DND-41 (cell line): ENCODE data around the gene INPP5K.

Experiments used
- ATAC-seq: fragments of 200-7000 bp; cut with Tn5 transposase; 3 replicates; pipeline ENCODE4 v1.9.1; 2021; ENCODE audit warnings: low read depth; ENCODE audit not compliant: insufficient read depth
- DNase-seq: peaks from one replicate; pipeline ENCODE4 v3.0.0-alpha.2; 2020
- H2AFZ ChIP-seq: 2 replicates; pipeline ENCODE4 v1.6.0; 2012; ENCODE audit warnings: low read depth, low read length
- H3K27ac ChIP-seq: 2 replicates; pipeline ENCODE4 v1.5.1; 2012; ENCODE audit warnings: low read length, inconsistent platforms
- H3K27me3 ChIP-seq: fragments of 200-600 bp; sonication (generic); 2 replicates; pipeline ENCODE4 v1.6.0; 2012; ENCODE audit warnings: low read length, mild to moderate bottlenecking, inconsistent platforms; ENCODE audit not compliant: insufficient read depth, poor library complexity
- H3K36me3 ChIP-seq: 2 replicates; pipeline ENCODE4 v1.5.1; 2012; ENCODE audit warnings: low read length, inconsistent platforms; ENCODE audit not compliant: insufficient read depth
- H3K4me1 ChIP-seq: 2 replicates; pipeline ENCODE4 v1.5.1; 2012; ENCODE audit warnings: mild to moderate bottlenecking, low read length; ENCODE audit not compliant: insufficient read depth
- H3K4me2 ChIP-seq: 2 replicates; pipeline ENCODE4 v1.6.0; 2012; ENCODE audit warnings: mild to moderate bottlenecking, moderate library complexity, low read length, inconsistent platforms; ENCODE audit not compliant: insufficient read depth
- H3K4me3 ChIP-seq, 2 experiments: fragments of 200-600 bp in 1 of 2; shearing (Covaris generic) in 1 of 2; 2 replicates each; pipeline ENCODE4 v1.5.1; 2012 to 2016; ENCODE audit warnings: inconsistent platforms in 2 of 2, low read length in 2 of 2, mild to moderate bottlenecking in 2 of 2, low read depth in 1 of 2, moderate library complexity in 1 of 2
- H3K79me2 ChIP-seq: 2 replicates; pipeline ENCODE4 v1.6.0; 2012; ENCODE audit warnings: low read length, inconsistent platforms; ENCODE audit not compliant: insufficient read depth
- H3K9ac ChIP-seq: 2 replicates; pipeline ENCODE4 v1.6.0; 2012; ENCODE audit warnings: low read depth, mild to moderate bottlenecking, inconsistent platforms, low read length, moderate library complexity
- H3K9me3 ChIP-seq: 2 replicates; pipeline ENCODE4 v1.5.1; 2012; ENCODE audit warnings: low read length, moderate library complexity, mild to moderate bottlenecking, inconsistent platforms; ENCODE audit not compliant: insufficient read depth, severe bottlenecking
- H4K20me1 ChIP-seq: 2 replicates; pipeline ENCODE4 v1.6.0; 2012; ENCODE audit warnings: low read length; ENCODE audit not compliant: insufficient read depth
- CTCF ChIP-seq: IDR thresholded peaks from 2 replicates; pipeline ENCODE4 v1.5.1; 2012; ENCODE audit warnings: borderline replicate concordance, low read length, moderate library complexity, mild to moderate bottlenecking; ENCODE audit not compliant: poor library complexity, severe bottlenecking; ENCODE audit errors: extremely low read depth
- EZH2 ChIP-seq: IDR thresholded peaks from 3 replicates; pipeline ENCODE4 v1.6.1; 2012; ENCODE audit warnings: borderline replicate concordance, low read depth, mild to moderate bottlenecking, moderate library complexity, low read length, inconsistent platforms; ENCODE audit not compliant: severe bottlenecking

The INPP5K gene

DNA sequence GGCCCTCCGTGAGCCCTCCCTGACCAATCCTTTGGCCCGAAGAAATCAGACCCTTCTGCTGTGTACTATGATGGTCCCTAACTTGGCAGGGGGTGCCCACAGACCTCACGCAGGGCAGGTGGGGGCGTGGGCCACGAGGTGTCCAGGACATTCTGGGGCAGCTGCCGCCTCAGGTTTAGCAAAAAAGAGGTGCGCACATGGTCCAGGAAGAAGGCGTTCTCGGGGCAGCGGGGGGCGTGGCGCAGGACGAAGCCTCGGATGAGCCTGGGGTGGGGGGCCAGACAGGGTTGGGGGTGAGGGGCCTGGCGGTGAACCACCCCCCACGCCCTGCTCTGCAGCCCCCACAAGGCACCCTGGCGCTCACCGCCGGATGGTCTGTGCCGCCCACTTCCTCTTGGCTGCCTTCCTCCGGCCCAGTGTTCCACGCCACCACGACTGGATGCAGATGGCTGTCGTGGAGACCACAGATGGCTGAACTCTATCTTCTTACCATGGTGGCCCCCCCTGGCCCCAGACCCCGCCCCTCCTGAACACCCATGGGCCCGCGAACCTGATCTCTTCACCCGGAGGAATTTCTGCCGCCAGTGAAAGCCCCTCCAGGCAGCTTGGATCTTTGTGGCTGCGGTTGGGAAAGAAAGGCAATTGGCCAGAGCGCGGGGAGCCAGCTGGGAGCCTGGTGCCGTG, 46.2 kb downstream of the INPP5K start:
- DNase-seq (no peak), ATAC-seq (no peak)
- H4K20me1 ChIP-seq = 0 out of 2 replicates have a peak, but pooled peaks cover 5% of the 10 kb centered on the region
- no peak overlapping the region for H3K27ac ChIP-seq
- TF ChIP-seq CTCF (no peak), EZH2 (no peak)
- no peak overlapping the region for H3K9ac ChIP-seq
- no peak overlapping the region for H2AFZ ChIP-seq
- no peaks in the 10 kb centered on the region for H3K27me3 ChIP-seq
- H3K79me2 ChIP-seq = no peaks in the 10 kb centered on the region
- no peaks in the 10 kb centered on the region for H3K36me3 ChIP-seq
- H3K4me1 ChIP-seq = no peaks in the 10 kb centered on the region
- no peak overlapping the region for H3K4me2 ChIP-seq
- H3K9me3 ChIP-seq = no peaks in the 10 kb centered on the region
- H3K4me3 ChIP-seq = no peak overlapping the region

- Histone ChIP-seq H3K79me2 (no peaks in the 10 kb centered on the region), H3K9ac (no peak overlapping the region), H3K36me3 (no peaks in the 10 kb centered on the region), H3K27ac (no peak overlapping the region), H3K4me2 (no peak overlapping the region), H3K4me3 (no peak overlapping the region), H2AFZ (no peak overlapping the region), H3K9me3 (no peaks in the 10 kb centered on the region), H3K4me1 (no peaks in the 10 kb centered on the region), H4K20me1 (0 out of 2 replicates have a peak, but pooled peaks cover 7% of the 10 kb centered on the region), H3K27me3 (no peaks in the 10 kb centered on the region)
- DNase-seq = no peak
- no peak for ATAC-seq
- TF ChIP-seq EZH2 (no peak), CTCF (no peak)
Measured at GRCh38 chr17:1469231-1469852, 47.1 kb downstream of the INPP5K start.

DNA sequence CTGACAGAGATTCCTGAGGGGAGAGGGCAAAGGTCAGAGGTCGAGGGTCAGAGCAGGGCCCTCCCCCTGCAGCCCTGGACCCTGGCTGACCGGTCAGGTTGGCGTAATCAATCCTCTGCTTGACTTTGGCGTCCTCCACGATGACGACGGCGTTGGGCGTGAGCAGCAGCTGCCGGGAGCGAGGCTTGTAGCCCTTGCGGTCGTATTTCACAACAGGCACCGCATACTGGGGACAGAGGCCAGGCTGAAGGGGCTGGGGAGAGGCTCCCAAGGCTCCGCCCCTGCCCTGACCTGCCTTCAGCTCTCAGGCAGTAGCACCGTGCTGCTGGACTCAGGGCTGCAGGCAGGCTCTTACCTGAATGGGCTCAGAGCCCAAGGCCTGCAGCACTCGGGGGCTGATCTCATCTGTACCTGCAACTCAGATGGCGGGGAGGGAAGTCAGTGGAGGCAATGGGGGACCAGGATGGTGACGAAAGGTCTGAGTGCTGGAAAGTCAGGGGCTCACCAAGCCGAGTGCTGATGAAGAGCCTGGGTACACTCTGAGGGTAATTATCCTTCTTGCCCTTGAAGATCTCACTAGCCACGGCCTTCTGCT, 48.4 kb downstream of the INPP5K start:
- 0 out of 2 replicates have a peak, but pooled peaks cover 6% of the 10 kb centered on the region for H4K20me1 ChIP-seq
- H3K4me1 ChIP-seq = no peaks in the 10 kb centered on the region
- H3K9me3 ChIP-seq = no peaks in the 10 kb centered on the region
- no peak overlapping the region for H3K27ac ChIP-seq
- DNase-seq (no peak), ATAC-seq (no peak)
- H3K36me3 ChIP-seq = no peaks in the 10 kb centered on the region
- no peak overlapping the region for H2AFZ ChIP-seq
- no peak for TF ChIP-seq CTCF
- TF ChIP-seq EZH2 = no peak
- no peak overlapping the region for H3K4me2 ChIP-seq
- H3K9ac ChIP-seq = no peak overlapping the region
- no peaks in the 10 kb centered on the region for H3K79me2 ChIP-seq
- no peaks in the 10 kb centered on the region for H3K27me3 ChIP-seq
- H3K4me3 ChIP-seq = no peak overlapping the region
